NCI-H1930 (cell line): ENCODE data around the gene KRTAP4-8.
"Not testable (repeated sequence)": the region's sequence is repeated elsewhere in the genome, so short reads cannot be mapped to it uniquely, and the experiment has no call there.

Experiments used
- DNase-seq, 2 experiments: peaks; one replicate each; lab custom pipeline; 2025; lab: John Stamatoyannopoulos, UW

The KRTAP4-8 gene

DNA sequence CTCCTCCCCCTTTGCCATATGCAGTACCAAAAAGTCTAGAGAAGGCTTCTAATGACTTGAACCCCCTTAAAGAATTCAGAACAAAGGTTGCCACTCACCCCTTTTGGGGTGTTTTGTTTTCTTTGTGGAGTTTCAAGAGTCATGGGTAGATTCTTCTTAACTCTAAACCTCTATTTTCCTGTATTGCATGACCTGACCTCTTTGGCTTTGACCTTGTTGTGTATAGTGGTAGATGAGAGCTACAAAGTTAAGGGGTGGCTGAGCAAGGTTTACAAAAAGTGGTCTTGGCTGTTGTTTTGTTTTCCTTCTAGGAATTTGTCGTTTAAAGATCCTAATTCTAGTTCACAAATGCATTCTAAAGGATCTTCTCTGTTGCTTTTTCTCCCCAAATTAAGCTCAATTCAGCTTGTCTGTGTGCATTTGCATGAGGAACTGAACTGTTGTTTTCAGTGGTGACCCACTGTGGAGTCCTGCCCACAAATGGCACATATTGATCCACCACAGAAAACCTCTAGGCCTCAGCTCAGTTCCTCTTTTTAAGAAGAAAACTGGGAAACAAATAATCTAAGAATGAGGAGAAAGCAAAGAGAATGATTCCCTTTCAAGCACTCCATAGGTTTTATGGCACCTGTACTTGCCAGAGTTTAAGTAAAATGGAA, 10.9 kb upstream of the KRTAP4-8 start:
- not testable (repeated sequence) for DNase-seq

DNA sequence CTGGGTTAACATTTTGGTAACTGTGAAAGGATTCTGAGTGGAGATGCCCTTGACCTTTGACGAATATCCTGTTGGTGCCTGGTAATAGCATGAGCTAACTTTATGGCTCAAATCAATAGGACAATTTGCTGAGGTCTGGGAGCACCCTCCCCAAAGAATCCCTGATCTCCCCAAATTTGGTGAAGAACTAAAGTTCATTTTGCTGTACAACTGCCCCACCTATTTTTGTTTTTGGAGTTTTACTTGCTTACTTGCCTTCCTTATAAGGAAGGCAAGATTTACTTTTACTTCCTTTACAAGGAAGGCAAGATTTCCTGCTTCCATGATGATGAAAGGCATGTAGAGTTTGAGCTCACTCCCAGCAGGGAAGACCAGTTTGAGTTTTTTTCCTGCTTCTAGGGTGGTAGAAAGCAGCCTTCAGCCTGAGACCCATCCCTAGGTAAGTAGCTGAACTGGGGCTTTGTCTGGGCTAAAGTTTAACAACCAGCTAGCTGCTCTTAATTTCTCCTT, 10.1 kb upstream of the KRTAP4-8 start:
- DNase-seq: no peak

- DNase-seq: not testable (repeated sequence)
Measured at GRCh38 chr17:41105347-41105746, 7.4 kb upstream of the KRTAP4-8 start, which contains the start of gene KRTAP4-9. Gene KRTAP4-9 (plus strand): TSS chr17:41105389. CDS start chr17:41105389, 0 bp downstream.

GRCh38 chr17:41104386-41105038, 6.6 kb upstream of the KRTAP4-8 start:
- not testable (repeated sequence) for DNase-seq

- no peak for DNase-seq
Measured at GRCh38 chr17:41103896-41104295, 6.0 kb upstream of the KRTAP4-8 start.

DNA sequence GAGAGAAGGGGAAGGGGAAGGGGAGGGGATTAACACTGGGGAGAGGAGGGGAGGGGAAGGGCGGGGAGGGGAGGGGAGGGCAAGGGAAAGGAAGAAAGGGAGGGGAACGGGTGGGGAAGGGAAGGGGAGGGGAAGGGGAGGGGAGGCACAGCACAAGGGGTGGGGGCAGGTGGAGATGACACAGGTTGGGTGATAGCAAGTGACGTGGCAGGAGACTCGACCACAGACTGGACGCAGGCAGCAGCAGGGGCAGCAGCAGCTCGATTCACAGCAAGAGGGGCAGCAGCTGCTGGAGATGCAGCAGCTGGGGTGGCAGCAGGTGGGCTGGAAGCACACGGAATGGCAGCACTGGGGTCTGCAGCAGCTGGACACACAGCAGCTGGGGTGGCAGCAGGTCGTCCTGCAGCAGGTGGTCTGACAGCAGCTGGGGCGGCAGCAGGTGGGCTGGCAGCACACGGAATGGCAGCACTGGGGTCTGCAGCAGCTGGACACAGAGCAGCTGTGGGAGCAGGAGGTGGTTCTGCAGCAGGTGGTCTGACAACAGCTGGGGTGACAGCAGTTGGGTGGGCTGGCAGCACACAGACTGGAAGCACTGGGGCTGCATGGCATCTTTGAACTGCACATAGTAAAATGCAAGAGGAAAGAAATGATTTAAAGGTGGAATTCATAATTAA, 3.8 kb upstream of the KRTAP4-8 start, which contains the start of gene KRTAP4-16:
Gene KRTAP4-16, minus strand, starts transcription at position 624 of the 674 bp plus-strand sequence. Its CDS starts 0 bp downstream, at position 624.
- no peak for DNase-seq

GRCh38 chr17:41099682-41100480, 1.9 kb upstream of the KRTAP4-8 start:
- DNase-seq: not testable (repeated sequence)

DNA sequence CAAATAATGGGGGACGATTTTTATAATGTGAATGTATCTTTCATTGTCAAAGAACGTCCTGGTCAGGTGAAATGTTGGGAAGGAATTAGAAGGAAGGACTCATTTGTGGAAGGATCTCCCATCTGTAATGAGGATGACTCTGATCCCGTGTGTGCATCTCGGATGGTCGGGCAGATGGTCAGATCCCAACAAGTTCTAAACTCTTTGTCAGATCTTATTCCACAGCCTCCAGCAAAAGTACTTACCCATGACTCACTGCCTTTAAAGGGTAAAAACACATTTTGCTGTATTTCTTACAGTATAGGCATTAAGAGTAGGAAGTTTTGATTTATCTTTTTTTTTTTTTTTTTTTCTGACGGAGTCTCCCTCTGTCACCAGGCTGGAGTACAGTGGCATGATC, 539 bp upstream of the KRTAP4-8 start:
- DNase-seq: no peak

- no peak for DNase-seq
Measured at GRCh38 chr17:41096055-41096454, 1.9 kb downstream of the KRTAP4-8 start.

GRCh38 chr17:41088760-41089352, 9.1 kb downstream of the KRTAP4-8 start:
- DNase-seq: not testable (repeated sequence)

DNA sequence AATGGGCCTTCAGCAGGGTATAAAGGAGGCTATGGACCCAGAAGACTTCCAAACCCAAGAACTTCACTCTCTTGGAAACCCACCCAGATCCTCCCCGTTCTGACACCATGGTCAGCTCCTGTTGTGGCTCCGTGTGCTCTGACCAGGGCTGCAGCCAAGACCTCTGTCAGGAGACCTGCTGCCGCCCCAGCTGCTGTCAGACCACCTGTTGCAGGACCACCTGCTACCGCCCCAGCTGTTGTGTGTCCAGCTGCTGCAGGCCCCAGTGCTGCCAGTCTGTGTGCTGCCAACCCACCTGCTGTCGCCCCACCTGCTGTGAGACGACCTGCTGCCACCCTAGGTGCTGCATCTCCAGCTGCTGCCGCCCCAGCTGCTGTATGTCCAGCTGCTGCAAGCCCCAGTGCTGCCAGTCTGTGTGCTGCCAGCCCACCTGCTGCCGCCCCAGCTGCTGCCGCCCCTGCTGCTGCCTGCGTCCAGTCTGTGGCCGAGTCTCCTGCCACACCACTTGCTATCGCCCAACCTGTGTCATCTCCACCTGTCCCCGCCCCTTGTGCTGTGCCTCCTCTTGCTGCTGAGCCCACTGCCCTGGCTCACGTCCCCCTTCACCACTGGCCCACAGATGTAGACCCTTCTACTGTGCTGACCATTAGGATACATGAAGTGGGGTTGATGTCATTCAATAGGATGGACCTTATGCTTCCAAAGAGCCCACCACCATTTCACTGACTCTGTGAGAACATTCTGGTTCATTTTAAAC, 13.7 kb downstream of the KRTAP4-8 start, which contains the start of gene KRTAP4-7:
Gene KRTAP4-7, plus strand, starts transcription at position 51 of the 757 bp plus-strand sequence. Its CDS starts 57 bp downstream, at position 108.
- DNase-seq: not testable (repeated sequence)

- DNase-seq: not testable (repeated sequence)
Measured at GRCh38 chr17:41083427-41083826, 14.5 kb downstream of the KRTAP4-8 start.

- DNase-seq: no peak
Measured at GRCh38 chr17:41082626-41083025, 15.3 kb downstream of the KRTAP4-8 start.

DNA sequence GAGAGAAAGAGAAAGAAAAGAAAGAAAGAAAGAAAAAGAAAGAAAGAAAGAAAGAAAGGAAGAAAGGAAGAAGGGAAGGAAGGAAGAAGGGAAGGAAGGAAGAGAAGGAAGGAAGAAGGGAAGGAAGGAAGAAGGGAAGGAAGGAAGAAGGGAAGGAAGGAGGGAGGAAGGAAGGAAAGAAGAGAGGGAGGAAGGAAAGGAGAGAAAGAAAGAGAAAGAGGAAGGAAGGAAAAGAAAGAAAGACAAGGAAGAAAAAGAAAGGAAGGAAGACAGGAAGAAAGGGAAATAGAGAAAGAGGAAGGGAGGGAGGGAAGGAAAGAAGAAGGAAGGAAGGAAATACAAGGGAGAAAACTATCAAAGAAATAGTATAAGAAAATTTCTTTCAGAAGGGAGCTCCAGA, 21.2 kb downstream of the KRTAP4-8 start:
- no peak for DNase-seq

- no peak for DNase-seq
Measured at GRCh38 chr17:41073676-41074075, 24.3 kb downstream of the KRTAP4-8 start.

DNA sequence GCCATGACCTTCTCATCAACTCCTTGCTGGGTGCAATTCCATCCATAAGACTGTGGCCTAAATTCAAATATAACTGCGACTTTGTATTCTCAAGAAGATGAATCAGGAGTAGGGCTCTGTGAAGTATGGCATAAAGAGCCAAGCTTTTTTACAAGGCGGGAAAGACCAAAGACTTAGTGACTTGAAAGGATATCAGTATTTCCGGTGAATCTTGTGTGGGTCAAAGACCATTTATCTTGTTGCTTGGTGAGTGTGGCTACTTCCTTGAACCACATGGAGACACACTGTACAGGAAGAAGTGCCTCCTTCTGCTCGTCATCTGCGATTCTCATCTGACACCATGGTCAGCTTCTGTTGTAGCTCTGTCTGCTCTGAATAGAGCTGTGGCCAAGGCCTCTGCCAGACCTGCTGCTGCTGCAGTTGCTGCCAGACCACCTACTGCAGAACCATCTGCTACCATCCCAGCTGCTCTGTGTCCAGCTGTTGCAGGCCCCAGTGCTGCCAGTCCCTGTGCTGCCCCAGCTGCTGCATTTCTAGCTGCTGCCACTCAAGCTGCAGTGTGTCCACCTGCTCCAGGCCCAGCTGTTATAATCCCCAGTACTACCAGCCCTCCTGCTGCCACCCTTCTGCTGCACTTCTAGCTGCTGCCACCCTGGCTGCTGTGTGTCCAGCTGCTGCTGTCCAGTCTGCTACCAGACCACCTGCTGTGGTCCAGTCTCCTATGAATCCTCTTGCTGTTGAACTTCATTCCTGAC, 26.2 kb downstream of the KRTAP4-8 start:
- DNase-seq: no peak

DNA sequence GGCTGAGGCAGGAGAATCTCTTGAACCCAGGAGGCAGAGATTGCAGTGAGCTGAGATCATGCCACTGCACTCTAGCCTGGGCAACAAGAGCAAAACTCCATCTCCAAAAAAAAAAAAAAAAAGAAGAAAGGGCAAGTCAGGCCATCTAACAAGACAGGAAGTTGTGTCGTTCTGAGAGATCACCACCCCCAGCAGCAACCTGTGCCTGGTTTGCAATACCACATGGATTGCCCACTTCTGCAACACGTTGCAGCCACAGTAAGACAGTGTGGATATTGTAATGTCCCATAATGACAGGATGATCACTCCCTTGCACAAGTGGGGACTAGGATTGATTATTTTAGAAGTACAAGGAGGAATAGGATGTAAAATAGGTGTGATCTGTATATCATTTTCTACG, 28.9 kb downstream of the KRTAP4-8 start:
- no peak for DNase-seq

GRCh38 chr17:41067281-41067680, 30.7 kb downstream of the KRTAP4-8 start:
- no peak for DNase-seq

DNA sequence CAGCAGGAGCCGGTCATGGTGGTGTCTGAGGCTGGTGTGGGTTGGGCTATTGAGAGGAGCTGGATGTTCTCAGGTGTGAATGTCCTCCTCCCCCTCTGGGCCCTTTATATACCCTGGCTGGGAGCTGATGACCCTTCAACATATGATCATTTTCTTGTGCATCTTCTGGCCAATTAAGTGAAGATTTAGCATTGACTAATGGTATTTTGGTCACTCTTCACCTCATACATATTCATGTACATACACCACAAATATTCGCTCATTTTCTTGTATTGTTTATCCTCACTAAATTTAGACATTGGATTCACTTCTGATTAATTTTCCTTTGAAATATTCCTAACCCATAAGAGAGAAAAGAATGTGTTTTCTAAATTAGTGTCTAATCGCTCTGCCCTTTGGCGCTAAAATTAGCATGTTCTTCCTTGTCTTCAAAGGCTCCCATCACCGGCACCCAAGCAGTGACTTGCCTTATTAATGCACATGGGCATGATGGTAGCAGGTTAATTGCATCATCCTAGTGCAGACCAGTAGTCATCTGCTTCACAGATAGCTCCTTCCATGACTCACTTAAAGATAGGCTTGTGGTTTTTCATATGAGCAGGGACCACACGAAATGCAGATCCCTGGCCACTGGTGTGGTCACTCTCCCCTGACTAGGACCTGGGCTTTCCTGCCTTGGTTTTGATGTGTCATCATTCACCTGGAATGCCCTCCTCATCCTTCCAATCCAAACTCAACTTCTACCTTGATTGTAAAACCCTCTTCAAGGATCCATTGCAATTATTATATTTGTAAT, 31.9 kb downstream of the KRTAP4-8 start, which contains the start of gene KRTAP2-4:
Gene KRTAP2-4, minus strand, starts transcription at position 51 of the 796 bp plus-strand sequence. Its CDS starts 34 bp downstream, at position 17.
- no peak for DNase-seq
